GM19193 (cell line): ENCODE data around the gene MAST4.

Source experiments
- POLR2A ChIP-seq: IDR thresholded peaks from 4 replicates; pipeline ENCODE4 v1.6.1; 2011; ENCODE audit not compliant: insufficient read depth, insufficient read length; ENCODE audit errors: extremely low read depth

The MAST4 gene

GRCh38 chr5:67003935-67004729 is 407.9 kb downstream of the MAST4 start:
- TF ChIP-seq POLR2A = no peak

GRCh38 chr5:67004730-67005350 is 408.6 kb downstream of the MAST4 start:
- TF ChIP-seq POLR2A = no peak

GRCh38 chr5:67005737-67006499 is 409.7 kb downstream of the MAST4 start:
- no peak for TF ChIP-seq POLR2A

GRCh38 chr5:67006500-67006848 is 410.3 kb downstream of the MAST4 start:
- no peak for TF ChIP-seq POLR2A

- TF ChIP-seq POLR2A = no peak
Observed at GRCh38 chr5:67009028-67009427, 412.8 kb downstream of the MAST4 start.

GRCh38 chr5:67010684-67011409 is 414.7 kb downstream of the MAST4 start:
- TF ChIP-seq POLR2A = no peak

GRCh38 chr5:67011422-67011821 is 415.2 kb downstream of the MAST4 start:
- TF ChIP-seq POLR2A = no peak

GRCh38 chr5:67012171-67012570 is 416.0 kb downstream of the MAST4 start:
- TF ChIP-seq POLR2A = no peak

- no peak for TF ChIP-seq POLR2A
Observed at GRCh38 chr5:67013719-67014118, 417.5 kb downstream of the MAST4 start.

GRCh38 chr5:67014191-67014590 is 418.0 kb downstream of the MAST4 start:
- no peak for TF ChIP-seq POLR2A

- no peak for TF ChIP-seq POLR2A
Observed at GRCh38 chr5:67014957-67015400, 418.8 kb downstream of the MAST4 start.

- TF ChIP-seq POLR2A = no peak
Observed at GRCh38 chr5:67015541-67016191, 419.5 kb downstream of the MAST4 start.

- no peak for TF ChIP-seq POLR2A
Observed at GRCh38 chr5:67019065-67019845, 423.1 kb downstream of the MAST4 start.
